Fibroblast of pulmonary artery (primary cell): ENCODE measurements around the gene PACS1.
A peak's percentile ranks its signal among the peaks of the same experiment; 100 is the strongest.

Experiments used
- DNase-seq: peaks from one replicate; pipeline ENCODE4 v3.0.0-alpha.2; 2010; ENCODE audit warnings: low read depth
- H3K4me3 ChIP-seq: replicated peaks from 2 replicates; pipeline ENCODE4 v1.5.1; 2011; ENCODE audit warnings: low read depth, mild to moderate bottlenecking, control low read depth, low read length, moderate library complexity
- TF ChIP-seq, protein P1 (sequence below): IDR thresholded peaks from 2 replicates; pipeline ENCODE4 v1.5.1; 2011; ENCODE audit warnings: mild to moderate bottlenecking, control low read depth, low read length, inconsistent platforms; ENCODE audit errors: missing control alignments

The PACS1 gene

DNA sequence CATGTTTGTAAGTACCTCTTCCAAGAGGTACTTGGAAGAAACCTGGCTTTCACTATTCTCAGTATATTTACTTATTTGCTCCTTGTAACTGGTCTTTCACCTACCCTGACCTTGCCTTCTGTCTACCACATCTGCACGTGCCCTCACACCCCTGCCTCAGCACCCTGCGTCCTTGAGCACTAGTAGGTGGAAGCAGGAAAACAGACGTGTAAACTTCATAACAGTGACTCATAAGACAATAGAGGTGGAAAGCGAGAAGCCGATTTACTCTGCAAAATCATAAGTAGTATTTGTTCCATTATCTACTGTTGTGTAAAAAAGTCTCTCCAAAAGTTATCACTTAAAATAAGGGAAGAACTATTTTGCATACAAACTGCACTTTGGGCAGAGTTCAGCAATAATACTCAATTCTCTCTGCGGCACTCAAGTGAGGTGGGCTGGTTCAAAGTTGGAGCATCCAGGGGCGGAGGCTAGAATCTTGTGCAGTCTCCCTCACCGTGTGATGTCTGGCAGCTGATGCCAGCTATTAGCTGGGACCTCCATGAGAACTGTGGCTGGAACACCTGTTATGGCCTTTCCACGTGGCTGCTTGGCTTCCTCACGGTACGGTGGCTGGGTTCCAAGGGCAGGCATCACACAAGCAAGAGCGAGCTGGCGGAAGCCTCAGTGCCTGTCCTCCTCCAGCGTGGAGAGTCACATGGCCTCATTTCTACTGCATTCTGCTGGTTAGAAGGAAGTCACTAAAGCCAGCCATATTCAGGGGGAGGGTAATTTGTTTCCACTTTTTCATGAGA is 30.4 kb downstream of the PACS1 start:
- H3K4me3 ChIP-seq: no peak overlapping the region
- peak; percentile 37 for DNase-seq
- TF ChIP-seq, protein P1, sequence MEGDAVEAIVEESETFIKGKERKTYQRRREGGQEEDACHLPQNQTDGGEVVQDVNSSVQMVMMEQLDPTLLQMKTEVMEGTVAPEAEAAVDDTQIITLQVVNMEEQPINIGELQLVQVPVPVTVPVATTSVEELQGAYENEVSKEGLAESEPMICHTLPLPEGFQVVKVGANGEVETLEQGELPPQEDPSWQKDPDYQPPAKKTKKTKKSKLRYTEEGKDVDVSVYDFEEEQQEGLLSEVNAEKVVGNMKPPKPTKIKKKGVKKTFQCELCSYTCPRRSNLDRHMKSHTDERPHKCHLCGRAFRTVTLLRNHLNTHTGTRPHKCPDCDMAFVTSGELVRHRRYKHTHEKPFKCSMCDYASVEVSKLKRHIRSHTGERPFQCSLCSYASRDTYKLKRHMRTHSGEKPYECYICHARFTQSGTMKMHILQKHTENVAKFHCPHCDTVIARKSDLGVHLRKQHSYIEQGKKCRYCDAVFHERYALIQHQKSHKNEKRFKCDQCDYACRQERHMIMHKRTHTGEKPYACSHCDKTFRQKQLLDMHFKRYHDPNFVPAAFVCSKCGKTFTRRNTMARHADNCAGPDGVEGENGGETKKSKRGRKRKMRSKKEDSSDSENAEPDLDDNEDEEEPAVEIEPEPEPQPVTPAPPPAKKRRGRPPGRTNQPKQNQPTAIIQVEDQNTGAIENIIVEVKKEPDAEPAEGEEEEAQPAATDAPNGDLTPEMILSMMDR: no peak

DNA sequence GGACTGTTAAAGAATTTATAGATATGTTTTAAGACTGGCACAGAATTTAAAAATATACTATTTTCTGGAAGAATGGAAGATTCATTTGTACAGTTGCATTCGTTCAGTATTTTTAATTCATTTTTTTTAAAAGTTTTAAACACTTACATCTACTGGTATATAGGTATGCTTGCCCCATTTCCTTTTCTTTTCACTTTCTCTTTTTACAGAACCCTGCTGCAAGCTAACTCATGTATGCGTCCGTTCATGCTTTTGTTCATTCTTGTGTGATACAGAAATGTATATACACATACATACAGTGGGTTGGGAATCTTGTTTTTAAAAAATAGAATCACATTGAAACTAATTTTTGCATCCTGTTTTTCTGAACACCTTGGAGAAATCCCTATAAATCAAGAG is 31.0 kb downstream of the PACS1 start:
- DNase-seq: no peak
- H3K4me3 ChIP-seq: no peak overlapping the region
- TF ChIP-seq, protein P1: no peak

- no peak overlapping the region for H3K4me3 ChIP-seq
- TF ChIP-seq, protein P1: no peak
- DNase-seq: no peak
These were observed 34.1 kb downstream of the PACS1 start for GRCh38 chr11:66104057-66104638.

GRCh38 chr11:66106786-66107599 is 36.9 kb downstream of the PACS1 start:
- peak; percentile 36 for DNase-seq
- H3K4me3 ChIP-seq: no peak overlapping the region
- TF ChIP-seq, protein P1: no peak

- DNase-seq: peak; percentile 55
- no peak overlapping the region for H3K4me3 ChIP-seq
- TF ChIP-seq, protein P1: no peak
These were observed 37.8 kb downstream of the PACS1 start for GRCh38 chr11:66107600-66108510.

- DNase-seq: no peak
- H3K4me3 ChIP-seq: no peak overlapping the region
- TF ChIP-seq, protein P1: no peak
These were observed 39.2 kb downstream of the PACS1 start for GRCh38 chr11:66109294-66109693.
